Fibroblast of lung (primary cell): ENCODE data around the gene STRADB. TPM values are rescaled to one million over a fixed set of nuclear protein-coding genes. Genes with fewer than 3 reads are reported as not detected.

Source experiments
- DNase-seq, 2 donors: peaks; one replicate each; pipeline versions ENCODE4 v3.0.0 to v3.0.0-alpha.2; 2010; ENCODE audit warnings: low read depth in 2 of 2
- H2AFZ ChIP-seq: 2 replicates; pipeline ENCODE4 v1.5.1; 2012; ENCODE audit warnings: low read length, control low read depth, inconsistent platforms
- H3K27ac ChIP-seq: 2 replicates; pipeline ENCODE4 v1.5.1; 2011; ENCODE audit warnings: low read length, control low read depth; ENCODE audit not compliant: insufficient read depth
- H3K27me3 ChIP-seq: 2 replicates; pipeline ENCODE4 v1.5.1; 2011; ENCODE audit warnings: mild to moderate bottlenecking, low read length; ENCODE audit not compliant: control insufficient read depth, insufficient read depth
- H3K36me3 ChIP-seq: 2 replicates; pipeline ENCODE4 v1.5.1; 2011; ENCODE audit warnings: low read length; ENCODE audit not compliant: control insufficient read depth, insufficient read depth
- H3K4me1 ChIP-seq: 2 replicates; pipeline ENCODE4 v1.5.1; 2011; ENCODE audit warnings: low read length; ENCODE audit not compliant: control insufficient read depth, insufficient read depth; ENCODE audit errors: extremely low read depth
- H3K4me2 ChIP-seq: 2 replicates; pipeline ENCODE4 v1.5.1; 2011; ENCODE audit warnings: low read length, control low read depth; ENCODE audit not compliant: insufficient read depth; ENCODE audit errors: extremely low read depth
- H3K4me3 ChIP-seq, 4 experiments: fragments of 200-600 bp in 1 of 4; sonication (generic) in 1 of 4; replicated peaks in 1 of 4; 2 replicates each; pipeline ENCODE4 v1.5.1; 2011 to 2016; ENCODE audit warnings: low read length in 4 of 4, low read depth in 3 of 4, mild to moderate bottlenecking in 3 of 4, control low read depth in 2 of 4, inconsistent platforms in 1 of 4, mixed read lengths in 1 of 4; ENCODE audit not compliant: insufficient read depth in 1 of 4; ENCODE audit errors: control extremely low read depth in 1 of 4
- H3K79me2 ChIP-seq: 2 replicates; pipeline ENCODE4 v1.5.1; 2012; ENCODE audit warnings: mild to moderate bottlenecking, low read length, inconsistent platforms; ENCODE audit not compliant: control insufficient read depth, insufficient read depth
- H3K9ac ChIP-seq: 2 replicates; pipeline ENCODE4 v1.5.1; 2011; ENCODE audit warnings: mild to moderate bottlenecking, low read length, control low read depth; ENCODE audit not compliant: insufficient read depth
- H3K9me3 ChIP-seq: 2 replicates; pipeline ENCODE4 v1.5.1; 2012; ENCODE audit warnings: low read depth, low read length; ENCODE audit not compliant: control insufficient read depth, insufficient read depth
- H4K20me1 ChIP-seq: 2 replicates; pipeline ENCODE4 v1.5.1; 2011; ENCODE audit warnings: low read length; ENCODE audit not compliant: control insufficient read depth, insufficient read depth; ENCODE audit errors: extremely low read depth
- CTCF ChIP-seq, 2 donors: IDR thresholded peaks in 1 of 2; conservative IDR thresholded peaks in 1 of 2; 1 replicate in 1 of 2; 2 replicates in 1 of 2; pipeline ENCODE4 v1.5.1; 2011 to 2012; ENCODE audit warnings: low read length in 2 of 2, control low read depth in 1 of 2, inconsistent platforms in 1 of 2, low read depth in 1 of 2, mild to moderate bottlenecking in 1 of 2
- EZH2 ChIP-seq: IDR thresholded peaks from 2 replicates; pipeline ENCODE4 v1.5.1; 2012; ENCODE audit warnings: low read length, control low read depth, mild to moderate bottlenecking; ENCODE audit errors: missing control alignments
- polyA plus RNA-seq, 2 donors: library from polyadenylated mRNA; depleted of rRNA in 1 of 2; stranded (reverse) in 1 of 2; unstranded in 1 of 2; fragments of >200 nt; gene quantifications; 2 replicates each; pipeline ENCODE4 v1.2.1, GENCODE V29; 2011 to 2012; ENCODE audit warnings: missing spikeins in 1 of 2
- total RNA-seq: library from RNA; depleted of rRNA; stranded (reverse); fragments of >200 nt; gene quantifications from 2 replicates; pipeline ENCODE4 v1.2.1, GENCODE V29; 2014

Gene STRADB
- total and polyA plus RNA-seq, 2 donors (not counting 1 experiment from before 2014, with no cell fraction given) = 27.4 to 84.7 TPM

GRCh38 chr2:201414099-201415023 is 37.2 kb upstream of the STRADB start:
- Histone ChIP-seq H3K4me3 (no peak overlapping the region), H3K4me1 (peaks cover 14% of the 10 kb centered on the region), H3K27ac (no peak overlapping the region), H3K9ac (no peak overlapping the region), H3K9me3 (no peaks in the 10 kb centered on the region), H3K27me3 (no peaks in the 10 kb centered on the region), H2AFZ (no peak overlapping the region), H3K36me3 (no peaks in the 10 kb centered on the region), H3K79me2 (peaks cover 30% of the 10 kb centered on the region), H3K4me2 (peak overlapping the region; percentile 62), H4K20me1 (no peaks in the 10 kb centered on the region)
- TF ChIP-seq EZH2 (no peak), CTCF (conservative IDR thresholded peaks at IDR 0.05 in 1 of 2, IDR thresholded peaks at IDR 0.05 in 1 of 2; ENCODE audit: low read depth in 1 of 2, low read length in 2 of 2) (no peak)
- DNase-seq = peak; percentile 46 to 75

GRCh38 chr2:201415149-201415548 is 36.4 kb upstream of the STRADB start:
- H3K79me2 ChIP-seq = peaks cover 32% of the 10 kb centered on the region
- no peaks in the 10 kb centered on the region for H3K27me3 ChIP-seq
- no peak overlapping the region for H3K27ac ChIP-seq
- H3K36me3 ChIP-seq = no peaks in the 10 kb centered on the region
- no peak overlapping the region for H3K9ac ChIP-seq
- H3K4me1 ChIP-seq = peaks cover 17% of the 10 kb centered on the region
- no peak for DNase-seq
- H3K4me3 ChIP-seq = no peak overlapping the region
- H3K9me3 ChIP-seq = no peaks in the 10 kb centered on the region
- TF ChIP-seq CTCF (conservative IDR thresholded peaks at IDR 0.05 in 1 of 2, IDR thresholded peaks at IDR 0.05 in 1 of 2; ENCODE audit: low read depth in 1 of 2, low read length in 2 of 2) = no peak
- TF ChIP-seq EZH2 = no peak
- H2AFZ ChIP-seq = no peak overlapping the region
- peak overlapping the region; percentile 36 for H3K4me2 ChIP-seq
- no peaks in the 10 kb centered on the region for H4K20me1 ChIP-seq

GRCh38 chr2:201419057-201419635 is 32.4 kb upstream of the STRADB start:
- H3K9ac ChIP-seq = no peak overlapping the region
- H3K4me3 ChIP-seq = no peak overlapping the region
- H2AFZ ChIP-seq = no peak overlapping the region
- H3K9me3 ChIP-seq = no peaks in the 10 kb centered on the region
- peaks cover 28% of the 10 kb centered on the region for H3K79me2 ChIP-seq
- no peaks in the 10 kb centered on the region for H4K20me1 ChIP-seq
- H3K36me3 ChIP-seq = no peaks in the 10 kb centered on the region
- no peak overlapping the region for H3K4me2 ChIP-seq
- no peak overlapping the region for H3K27ac ChIP-seq
- no peak for DNase-seq
- no peak for TF ChIP-seq CTCF (conservative IDR thresholded peaks at IDR 0.05 in 1 of 2, IDR thresholded peaks at IDR 0.05 in 1 of 2; ENCODE audit: low read depth in 1 of 2, low read length in 2 of 2)
- TF ChIP-seq EZH2 = no peak
- H3K27me3 ChIP-seq = no peaks in the 10 kb centered on the region
- H3K4me1 ChIP-seq = peaks cover 18% of the 10 kb centered on the region
